Measurements from ENCODE around the gene VSTM2B. TPM values are rescaled to one million over a fixed set of nuclear protein-coding genes. Genes with fewer than 3 reads are reported as not detected.

Gene VSTM2B
- total RNA-seq, 1 donor from 2014 or later = not detected

GRCh38 chr19:29586401-29586800 lies 60.6 kb downstream of the VSTM2B start:
- no peaks in the 10 kb centered on the region for H3K4me1 ChIP-seq
- H3K4me3 ChIP-seq = no peak overlapping the region
- no peak overlapping the region for H3K4me2 ChIP-seq
- no peaks in the 10 kb centered on the region for H3K79me2 ChIP-seq (ENCODE audit: low read depth)
- H3K9me3 ChIP-seq (ENCODE audit: low read depth) = no peaks in the 10 kb centered on the region
- no peaks in the 10 kb centered on the region for H3K36me3 Mint-ChIP-seq
- DNase-seq (ENCODE audit: low spot score) = no peak
- H3K9ac ChIP-seq = no peak overlapping the region
- peaks cover 48% of the 10 kb centered on the region for H3K27me3 ChIP-seq
- no peaks in the 10 kb centered on the region for H3K36me3 ChIP-seq
- H3K4me3 Mint-ChIP-seq = no peak overlapping the region
- TF ChIP-seq, protein P1, sequence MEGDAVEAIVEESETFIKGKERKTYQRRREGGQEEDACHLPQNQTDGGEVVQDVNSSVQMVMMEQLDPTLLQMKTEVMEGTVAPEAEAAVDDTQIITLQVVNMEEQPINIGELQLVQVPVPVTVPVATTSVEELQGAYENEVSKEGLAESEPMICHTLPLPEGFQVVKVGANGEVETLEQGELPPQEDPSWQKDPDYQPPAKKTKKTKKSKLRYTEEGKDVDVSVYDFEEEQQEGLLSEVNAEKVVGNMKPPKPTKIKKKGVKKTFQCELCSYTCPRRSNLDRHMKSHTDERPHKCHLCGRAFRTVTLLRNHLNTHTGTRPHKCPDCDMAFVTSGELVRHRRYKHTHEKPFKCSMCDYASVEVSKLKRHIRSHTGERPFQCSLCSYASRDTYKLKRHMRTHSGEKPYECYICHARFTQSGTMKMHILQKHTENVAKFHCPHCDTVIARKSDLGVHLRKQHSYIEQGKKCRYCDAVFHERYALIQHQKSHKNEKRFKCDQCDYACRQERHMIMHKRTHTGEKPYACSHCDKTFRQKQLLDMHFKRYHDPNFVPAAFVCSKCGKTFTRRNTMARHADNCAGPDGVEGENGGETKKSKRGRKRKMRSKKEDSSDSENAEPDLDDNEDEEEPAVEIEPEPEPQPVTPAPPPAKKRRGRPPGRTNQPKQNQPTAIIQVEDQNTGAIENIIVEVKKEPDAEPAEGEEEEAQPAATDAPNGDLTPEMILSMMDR (IDR thresholded peaks at IDR 0.05) = no peak
- TF ChIP-seq EZH2phosphoT487 (IDR thresholded peaks at IDR 0.05) = no peak
- no peak for TF ChIP-seq EZH2 (IDR thresholded peaks at IDR 0.05)
- H3K27me3 Mint-ChIP-seq (ENCODE audit: insufficient read depth, low read depth) = peaks cover 19% of the 10 kb centered on the region
- no peaks in the 10 kb centered on the region for H3K4me1 Mint-ChIP-seq
- no peak overlapping the region for H2AFZ ChIP-seq (replicated peaks)
- H3K27ac Mint-ChIP-seq = no peak overlapping the region
- H4K20me1 ChIP-seq (ENCODE audit: low read depth) = no peaks in the 10 kb centered on the region
- no peak overlapping the region for H3K27ac ChIP-seq
- H3F3A ChIP-seq (ENCODE audit: low read depth) = no peaks in the 10 kb centered on the region
- H3K9me3 Mint-ChIP-seq = peaks cover 6% of the 10 kb centered on the region

GRCh38 chr19:29587059-29587458 lies 61.3 kb downstream of the VSTM2B start:
- H3K27ac Mint-ChIP-seq = no peak overlapping the region
- H3K27me3 Mint-ChIP-seq (ENCODE audit: insufficient read depth, low read depth) = peaks cover 20% of the 10 kb centered on the region

GRCh38 chr19:29587518-29587986 lies 61.8 kb downstream of the VSTM2B start:
- no peak overlapping the region for H3K4me3 ChIP-seq
- no peaks in the 10 kb centered on the region for H3K4me1 Mint-ChIP-seq
- no peaks in the 10 kb centered on the region for H4K20me1 ChIP-seq (ENCODE audit: low read depth)
- no peaks in the 10 kb centered on the region for H3F3A ChIP-seq (ENCODE audit: low read depth)
- H3K4me1 ChIP-seq = no peaks in the 10 kb centered on the region
- no peak overlapping the region for H3K4me3 Mint-ChIP-seq
- H3K36me3 Mint-ChIP-seq = no peaks in the 10 kb centered on the region
- H3K4me2 ChIP-seq = no peak overlapping the region
- no peak overlapping the region for H3K9ac ChIP-seq
- TF ChIP-seq, protein P1 (IDR thresholded peaks at IDR 0.05) = no peak
- no peak for TF ChIP-seq EZH2 (IDR thresholded peaks at IDR 0.05)
- TF ChIP-seq EZH2phosphoT487 (IDR thresholded peaks at IDR 0.05) = no peak
- H3K9me3 Mint-ChIP-seq = peaks cover 6% of the 10 kb centered on the region
- no peak overlapping the region for H3K27ac Mint-ChIP-seq
- H3K36me3 ChIP-seq = no peaks in the 10 kb centered on the region
- H2AFZ ChIP-seq (replicated peaks) = no peak overlapping the region
- no peaks in the 10 kb centered on the region for H3K9me3 ChIP-seq (ENCODE audit: low read depth)
- no peaks in the 10 kb centered on the region for H3K79me2 ChIP-seq (ENCODE audit: low read depth)
- no peak overlapping the region for H3K27ac ChIP-seq
- peaks cover 20% of the 10 kb centered on the region for H3K27me3 Mint-ChIP-seq (ENCODE audit: insufficient read depth, low read depth)
- H3K27me3 ChIP-seq = peaks cover 60% of the 10 kb centered on the region
- DNase-seq (ENCODE audit: low spot score) = no peak

More at GRCh38 chr19:29587059-29587458, 61.3 kb downstream of the VSTM2B start:
- no peak for TF ChIP-seq EZH2phosphoT487 (IDR thresholded peaks at IDR 0.05)
- no peak for TF ChIP-seq EZH2 (IDR thresholded peaks at IDR 0.05)
- TF ChIP-seq, protein P1 (IDR thresholded peaks at IDR 0.05) = no peak
- no peaks in the 10 kb centered on the region for H3K9me3 ChIP-seq (ENCODE audit: low read depth)
- H3K36me3 Mint-ChIP-seq = no peaks in the 10 kb centered on the region
- DNase-seq (ENCODE audit: low spot score) = no peak
- peaks cover 6% of the 10 kb centered on the region for H3K9me3 Mint-ChIP-seq
- no peaks in the 10 kb centered on the region for H3K4me1 ChIP-seq
- H3K4me1 Mint-ChIP-seq = no peaks in the 10 kb centered on the region
- no peaks in the 10 kb centered on the region for H3K36me3 ChIP-seq
- H3K4me2 ChIP-seq = no peak overlapping the region
- no peak overlapping the region for H2AFZ ChIP-seq (replicated peaks)
- no peak overlapping the region for H3K4me3 Mint-ChIP-seq
- H3K4me3 ChIP-seq = no peak overlapping the region
- peaks cover 55% of the 10 kb centered on the region for H3K27me3 ChIP-seq
- H3K79me2 ChIP-seq (ENCODE audit: low read depth) = no peaks in the 10 kb centered on the region
- H3F3A ChIP-seq (ENCODE audit: low read depth) = no peaks in the 10 kb centered on the region
- H3K9ac ChIP-seq = no peak overlapping the region
- no peaks in the 10 kb centered on the region for H4K20me1 ChIP-seq (ENCODE audit: low read depth)
- no peak overlapping the region for H3K27ac ChIP-seq
